ENCODE measurements around the gene SLC1A4. TPM values are rescaled to one million over a fixed set of nuclear protein-coding genes. Genes with fewer than 3 reads are reported as not detected.
A peak's percentile ranks its signal among the peaks of the same experiment; 100 is the strongest.

SLC1A4 gene
- total and polyA plus RNA-seq, 2 of the 4 experiments (the other 2 are of a cell fraction): 6.8 to 8.1 TPM

DNA sequence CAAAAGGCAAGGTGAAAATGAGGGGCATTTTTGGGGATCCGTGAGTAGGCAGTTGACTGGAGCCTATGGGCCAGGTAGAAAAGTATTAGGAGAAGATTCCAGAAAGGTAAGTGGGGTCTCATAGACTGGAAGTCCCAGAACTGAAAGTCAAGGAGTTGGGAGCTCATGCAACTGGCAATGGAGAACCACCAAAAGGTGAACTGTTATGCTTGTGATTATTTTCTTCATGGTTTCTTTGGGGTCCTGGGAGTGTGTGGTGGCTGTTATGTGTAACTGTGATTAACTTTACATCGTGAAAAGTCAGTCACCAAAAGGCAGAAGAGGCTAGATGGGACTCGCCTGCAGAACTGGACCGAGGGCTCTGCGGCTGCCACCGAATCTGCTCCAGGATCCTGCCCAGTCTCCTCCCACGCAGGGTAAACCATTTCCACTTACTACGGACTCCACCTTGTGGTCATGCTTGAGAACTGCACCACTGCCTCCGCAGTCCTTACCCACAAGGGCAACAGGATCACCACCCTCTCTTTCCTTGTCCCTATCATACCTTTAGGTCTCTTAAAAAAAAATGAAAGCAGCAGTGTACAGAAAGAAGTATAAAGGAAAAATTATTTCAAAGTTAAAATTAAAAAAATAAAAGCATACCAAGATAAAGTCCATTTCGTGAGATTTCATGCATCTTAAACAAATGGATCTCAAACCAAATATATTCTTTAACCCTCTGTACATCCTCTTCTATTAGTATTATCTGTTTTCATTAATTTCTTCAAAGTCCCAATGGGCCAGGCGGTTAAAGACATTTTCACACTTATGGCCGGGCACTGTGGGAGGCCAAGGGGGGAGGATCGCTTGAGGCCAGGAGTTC lies 51.4 kb downstream of the SLC1A4 start:
- Histone ChIP-seq H3K14ac (replicated peaks; ENCODE audit: low read depth, low read length) (no peak overlapping the region), H3K36me3 (ENCODE audit: control insufficient read depth, insufficient read depth, low read length) (no peaks in the 10 kb centered on the region), H2AFZ (replicated peaks; ENCODE audit: low read length, poor library complexity) (peak overlapping the region; percentile 60), H2BK15ac (ENCODE audit: low read depth, low read length) (no peak overlapping the region), H3K4me3 (ENCODE audit: insufficient read depth, low read depth, low read length) (peak overlapping the region; percentile 26; the same call in 1 of the 2 replicates), H4K8ac (ENCODE audit: low read depth in 2 of 2, low read length in 2 of 2) (peak overlapping the region in 1 of 2 experiments; percentile 55; a peak in 1 of 4 replicates), H4K20me1 (ENCODE audit: insufficient read depth, low read length) (no peaks in the 10 kb centered on the region), H3K23ac (ENCODE audit: low read depth, low read length) (no peak overlapping the region; the same call in 1 of the 2 replicates), H3K4me2 (ENCODE audit: low read depth, low read length) (peak overlapping the region; percentile 78), H3K27me3 (ENCODE audit: control insufficient read depth, insufficient read depth, low read length) (no peaks in the 10 kb centered on the region), H3K4ac (ENCODE audit: low read depth, low read length) (no peak overlapping the region), H3K4me1 (ENCODE audit: control insufficient read depth, insufficient read depth, low read length) (no peaks in the 10 kb centered on the region), H3K18ac (ENCODE audit: low read depth, low read length) (no peak overlapping the region), H3K9ac (ENCODE audit: low read depth, low read length) (peak overlapping the region; percentile 10; the same call in 1 of the 2 replicates), H3K79me1 (ENCODE audit: low read depth in 1 of 2, low read length in 2 of 2) (no peaks in the 10 kb centered on the region), H2BK120ac (ENCODE audit: low read depth, low read length) (peak overlapping the region; percentile 42; the same call in 1 of the 2 replicates), H2BK20ac (ENCODE audit: low read depth, low read length) (0 out of 2 replicates have a peak overlapping the region, but pooled peaks have one; percentile 16), H3K56ac (ENCODE audit: extremely low read depth, insufficient read depth, low read length) (peak overlapping the region; percentile 14; the same call in 1 of the 2 replicates), H4K5ac (ENCODE audit: low read depth, low read length) (no peak overlapping the region), H2AK5ac (ENCODE audit: low read depth, low read length) (no peak overlapping the region), H3K27ac (ENCODE audit: insufficient read depth, low read length) (no peak overlapping the region), H2BK5ac (ENCODE audit: low read depth, low read length, poor library complexity, severe bottlenecking) (no peak overlapping the region), H2AK9ac (replicated peaks; ENCODE audit: low read depth, low read length, poor library complexity) (no peak overlapping the region), H3K9me1 (ENCODE audit: insufficient read depth, low read length) (no peaks in the 10 kb centered on the region), H4K91ac (ENCODE audit: insufficient read depth, low read depth, low read length) (no peak overlapping the region), H3K9me3 (ENCODE audit: control insufficient read depth, insufficient read depth, low read length) (peaks cover 2% of the 10 kb centered on the region; the same call in 1 of the 2 replicates)
- WGBS, 2 experiments (ENCODE audit: extremely low coverage in 2 of 2, insufficient read length in 1 of 2): 23% methylated on average over 5 of the region's 13 CpGs; no CpG with 5 or more reads in 1 of the 2 experiments
- ATAC-seq (ENCODE audit: low read depth) (peak; percentile 100), DNase-seq (peak; percentile 84)
- in situ Hi-C loops (cut with MboI; ENCODE audit: low sequenced_read_pairs) (loop anchor here (5.0 to 25.0 kb wide), 3 partner anchors 123 to 703 kb away; no protein-coding TSS in a partner anchor), intact Hi-C loops (cut with micrococcal nuclease) (loop anchor here (1.0 to 10.0 kb wide), 5 partner anchors 48 to 533 kb away; no protein-coding TSS in a partner anchor), dilution Hi-C loops (cut with HindIII; ENCODE audit: low sequenced_read_pairs, unreplicated experiment) (no loop called here)
- CTCF ChIA-PET: interaction anchor here (0.6 to 1.6 kb wide), 7 partner anchors 11 to 270 kb away, joined by 3 to 5 read pairs (median 3); no protein-coding TSS in a partner anchor
- no TSS peak for BruUV-seq (replicated peaks)
- TF ChIP-seq, protein P1, sequence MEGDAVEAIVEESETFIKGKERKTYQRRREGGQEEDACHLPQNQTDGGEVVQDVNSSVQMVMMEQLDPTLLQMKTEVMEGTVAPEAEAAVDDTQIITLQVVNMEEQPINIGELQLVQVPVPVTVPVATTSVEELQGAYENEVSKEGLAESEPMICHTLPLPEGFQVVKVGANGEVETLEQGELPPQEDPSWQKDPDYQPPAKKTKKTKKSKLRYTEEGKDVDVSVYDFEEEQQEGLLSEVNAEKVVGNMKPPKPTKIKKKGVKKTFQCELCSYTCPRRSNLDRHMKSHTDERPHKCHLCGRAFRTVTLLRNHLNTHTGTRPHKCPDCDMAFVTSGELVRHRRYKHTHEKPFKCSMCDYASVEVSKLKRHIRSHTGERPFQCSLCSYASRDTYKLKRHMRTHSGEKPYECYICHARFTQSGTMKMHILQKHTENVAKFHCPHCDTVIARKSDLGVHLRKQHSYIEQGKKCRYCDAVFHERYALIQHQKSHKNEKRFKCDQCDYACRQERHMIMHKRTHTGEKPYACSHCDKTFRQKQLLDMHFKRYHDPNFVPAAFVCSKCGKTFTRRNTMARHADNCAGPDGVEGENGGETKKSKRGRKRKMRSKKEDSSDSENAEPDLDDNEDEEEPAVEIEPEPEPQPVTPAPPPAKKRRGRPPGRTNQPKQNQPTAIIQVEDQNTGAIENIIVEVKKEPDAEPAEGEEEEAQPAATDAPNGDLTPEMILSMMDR (conservative IDR thresholded peaks at IDR 0.05; ENCODE audit: low read depth, low read length): peak; percentile 89
- no peak for TF ChIP-seq FOS (IDR thresholded peaks at IDR 0.05; ENCODE audit: low read depth, low read length)
- no peak for TF ChIP-seq RCOR1 (IDR thresholded peaks at IDR 0.05; ENCODE audit: insufficient replicate concordance, low read length)
- TF ChIP-seq, protein P2, sequence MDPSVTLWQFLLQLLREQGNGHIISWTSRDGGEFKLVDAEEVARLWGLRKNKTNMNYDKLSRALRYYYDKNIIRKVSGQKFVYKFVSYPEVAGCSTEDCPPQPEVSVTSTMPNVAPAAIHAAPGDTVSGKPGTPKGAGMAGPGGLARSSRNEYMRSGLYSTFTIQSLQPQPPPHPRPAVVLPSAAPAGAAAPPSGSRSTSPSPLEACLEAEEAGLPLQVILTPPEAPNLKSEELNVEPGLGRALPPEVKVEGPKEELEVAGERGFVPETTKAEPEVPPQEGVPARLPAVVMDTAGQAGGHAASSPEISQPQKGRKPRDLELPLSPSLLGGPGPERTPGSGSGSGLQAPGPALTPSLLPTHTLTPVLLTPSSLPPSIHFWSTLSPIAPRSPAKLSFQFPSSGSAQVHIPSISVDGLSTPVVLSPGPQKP (IDR thresholded peaks at IDR 0.05; ENCODE audit: borderline replicate concordance, low read depth, low read length): no peak
- no peak for TF ChIP-seq MAFK (IDR thresholded peaks at IDR 0.05; ENCODE audit: low read depth, low read length)
- TF ChIP-seq MXI1 (IDR thresholded peaks at IDR 0.05; ENCODE audit: borderline replicate concordance, low read depth, low read length): no peak
- peak; percentile 41; the same call in 1 of the 2 replicates for TF ChIP-seq MAZ (IDR thresholded peaks at IDR 0.05; ENCODE audit: borderline replicate concordance, low read depth, low read length)
- peak; percentile 93 for TF ChIP-seq RAD21 (IDR thresholded peaks at IDR 0.05; ENCODE audit: low read length)
- peak; percentile 94 for TF ChIP-seq SMC3 (IDR thresholded peaks at IDR 0.05; ENCODE audit: low read depth, low read length)
- POLR2A ChIA-PET (ENCODE audit: unreplicated experiment): no interaction called here

Data from IMR-90 (cell line).